ENCODE data around the gene CRYBA2.

Gene CRYBA2

DNA sequence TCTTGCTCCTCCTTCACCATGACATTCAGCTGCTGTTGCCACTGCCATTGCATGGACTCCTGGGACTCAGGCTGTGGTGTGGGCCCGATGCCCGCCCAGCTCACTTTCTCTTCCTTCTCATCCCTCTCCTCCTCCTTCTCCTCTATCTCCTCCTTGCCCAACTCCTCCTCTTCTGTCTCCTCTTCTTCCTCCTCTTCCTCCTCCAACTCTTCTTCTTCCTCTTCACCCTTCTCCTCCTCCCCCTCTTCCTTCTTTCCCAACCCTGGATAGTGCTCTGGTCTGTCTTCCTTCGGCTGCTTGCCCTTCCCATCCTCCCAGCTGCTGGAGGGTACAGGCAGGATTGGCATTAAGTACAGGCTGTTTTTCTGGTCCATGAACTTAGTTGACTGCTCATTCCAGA lies 10.8 kb upstream of the CRYBA2 start:
- no peak overlapping the region for H3K9ac ChIP-seq (ENCODE audit: low read length)
- DNase-seq (ENCODE audit: low read depth), result no peak
- no peak overlapping the region for H3K4me3 ChIP-seq (ENCODE audit: low read length)
- peaks cover 74% of the 10 kb centered on the region for H3K27me3 ChIP-seq (replicated peaks; ENCODE audit: control insufficient read depth, insufficient read depth, low read length)
- no peaks in the 10 kb centered on the region for H3K9me3 ChIP-seq (ENCODE audit: control insufficient read depth, low read length)
- no peaks in the 10 kb centered on the region for H3K36me3 ChIP-seq (ENCODE audit: control insufficient read depth, insufficient read depth, low read length, severe bottlenecking)
- H3K4me1 ChIP-seq (ENCODE audit: control insufficient read depth, insufficient read depth, low read length), result no peaks in the 10 kb centered on the region

DNA sequence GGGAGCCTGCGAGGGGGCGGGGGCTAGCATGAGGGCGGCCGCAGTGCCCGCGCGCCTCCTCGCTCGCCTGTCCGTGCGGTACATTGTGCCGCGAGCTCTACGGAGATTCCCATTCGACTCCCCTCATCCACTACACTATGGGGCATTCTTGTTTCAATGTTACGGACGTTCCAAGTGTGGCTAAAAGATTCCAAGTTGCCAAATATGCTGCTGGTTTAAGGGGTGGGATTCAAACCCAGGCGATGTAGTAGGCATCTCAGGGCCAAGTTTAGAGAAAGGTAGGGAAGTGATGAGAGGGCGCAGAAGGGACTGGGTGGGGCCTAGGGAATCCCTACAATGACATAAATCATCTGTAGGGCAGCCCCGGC lies 10.0 kb upstream of the CRYBA2 start:
- no peak overlapping the region for H3K9ac ChIP-seq (ENCODE audit: low read length)
- H3K9me3 ChIP-seq (ENCODE audit: control insufficient read depth, low read length), result no peaks in the 10 kb centered on the region
- no peak for DNase-seq (ENCODE audit: low read depth)
- H3K4me3 ChIP-seq (ENCODE audit: low read length), result no peak overlapping the region
- H3K27me3 ChIP-seq (replicated peaks; ENCODE audit: control insufficient read depth, insufficient read depth, low read length), result peaks cover 67% of the 10 kb centered on the region
- no peaks in the 10 kb centered on the region for H3K4me1 ChIP-seq (ENCODE audit: control insufficient read depth, insufficient read depth, low read length)
- no peaks in the 10 kb centered on the region for H3K36me3 ChIP-seq (ENCODE audit: control insufficient read depth, insufficient read depth, low read length, severe bottlenecking)

DNA sequence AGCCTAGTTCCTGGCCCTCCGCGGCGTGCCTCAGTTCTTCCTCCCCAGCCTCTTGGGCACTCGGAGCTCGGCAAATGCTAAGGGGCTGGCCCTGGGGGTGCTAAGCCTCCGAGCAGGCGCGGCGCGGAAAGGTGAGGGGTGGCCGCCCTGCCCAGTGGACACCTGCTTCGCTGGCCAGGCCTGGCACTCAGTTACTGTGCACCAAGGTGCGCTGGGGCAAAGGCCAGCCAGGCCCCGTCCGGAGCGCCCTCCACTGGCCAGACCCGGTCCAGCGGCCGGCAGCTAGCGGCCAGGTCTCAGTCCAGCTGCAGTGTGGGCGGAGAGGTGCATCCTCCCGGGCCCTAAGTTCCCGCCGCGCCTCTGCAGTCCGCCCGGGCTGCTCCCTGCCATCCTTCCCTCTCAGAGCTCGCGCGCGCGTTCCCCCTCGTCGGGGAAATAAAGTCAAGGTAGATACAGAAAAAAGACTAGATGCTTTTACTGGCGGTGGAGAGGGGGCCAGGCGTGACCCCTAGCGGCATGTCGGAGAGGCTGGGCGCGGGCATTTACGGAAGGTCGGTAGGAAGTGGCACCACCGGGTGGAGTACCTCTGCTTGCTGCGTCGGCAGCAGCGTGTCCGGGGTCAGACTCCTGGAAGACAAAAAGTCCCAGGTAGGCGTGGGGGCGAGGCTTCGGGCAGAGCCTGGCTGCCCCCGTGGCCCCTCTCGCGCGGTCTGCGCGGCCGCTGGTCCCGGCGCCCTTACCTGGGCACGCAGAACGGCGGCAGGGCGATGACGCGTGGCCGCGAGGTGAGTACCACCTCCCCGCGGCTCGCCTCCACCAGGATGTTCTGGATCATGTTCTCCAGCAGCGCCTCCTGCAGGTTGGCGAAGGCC lies 9.4 kb upstream of the CRYBA2 start:
- peaks cover 64% of the 10 kb centered on the region for H3K27me3 ChIP-seq (replicated peaks; ENCODE audit: control insufficient read depth, insufficient read depth, low read length)
- no peaks in the 10 kb centered on the region for H3K4me1 ChIP-seq (ENCODE audit: control insufficient read depth, insufficient read depth, low read length)
- H3K9ac ChIP-seq (ENCODE audit: low read length), result no peak overlapping the region
- H3K4me3 ChIP-seq (ENCODE audit: low read length), result no peak overlapping the region
- no peak for DNase-seq (ENCODE audit: low read depth)
- H3K36me3 ChIP-seq (ENCODE audit: control insufficient read depth, insufficient read depth, low read length, severe bottlenecking), result no peaks in the 10 kb centered on the region
- H3K9me3 ChIP-seq (ENCODE audit: control insufficient read depth, low read length), result no peaks in the 10 kb centered on the region

DNA sequence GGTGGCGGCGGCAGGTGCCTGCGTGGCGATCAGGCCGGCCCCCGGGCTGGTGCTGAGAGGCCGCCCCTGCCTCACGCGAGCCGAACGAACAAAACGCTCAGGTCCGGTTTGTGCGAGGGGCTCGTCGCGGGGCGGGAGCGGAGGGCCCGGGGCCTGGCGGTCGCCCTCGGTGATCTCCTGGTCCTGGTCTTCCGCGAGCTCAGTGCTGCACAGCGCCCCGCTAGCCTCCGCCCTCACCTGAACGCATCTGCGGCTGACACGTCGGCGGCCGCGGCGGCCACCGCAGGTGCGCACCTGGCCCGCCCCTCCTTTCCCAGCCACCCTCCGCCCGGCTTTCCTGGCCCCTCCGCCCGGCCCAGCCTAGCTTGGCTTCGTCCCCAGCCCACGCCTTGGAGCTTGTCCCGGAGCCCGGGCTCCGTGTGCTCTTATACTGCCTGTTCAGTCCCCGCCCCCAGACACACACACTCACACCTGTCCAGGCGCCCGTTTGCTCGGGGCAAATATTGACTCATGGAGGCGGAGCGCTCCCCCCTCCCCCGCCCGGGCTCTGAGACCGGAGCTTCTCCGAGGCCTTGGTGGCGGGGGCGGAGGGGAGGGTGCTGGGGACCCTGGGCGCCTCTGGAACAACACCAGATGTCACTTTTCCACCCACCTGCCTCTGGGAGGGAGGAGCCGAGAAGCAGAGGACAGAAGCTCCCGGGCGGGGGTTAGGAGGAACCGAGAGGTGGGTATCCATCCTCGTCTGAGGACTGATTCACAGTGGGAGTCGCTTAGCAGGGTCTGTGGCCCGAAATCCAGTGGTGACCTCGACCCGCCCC lies 8.6 kb upstream of the CRYBA2 start:
- Histone ChIP-seq H3K9me3 (ENCODE audit: control insufficient read depth, low read length) (no peaks in the 10 kb centered on the region), H3K27me3 (replicated peaks; ENCODE audit: control insufficient read depth, insufficient read depth, low read length) (peaks cover 59% of the 10 kb centered on the region), H3K36me3 (ENCODE audit: control insufficient read depth, insufficient read depth, low read length, severe bottlenecking) (no peaks in the 10 kb centered on the region), H3K4me1 (ENCODE audit: control insufficient read depth, insufficient read depth, low read length) (no peaks in the 10 kb centered on the region), H3K4me3 (ENCODE audit: low read length) (no peak overlapping the region), H3K9ac (ENCODE audit: low read length) (no peak overlapping the region)
- DNase-seq (ENCODE audit: low read depth), result no peak

DNA sequence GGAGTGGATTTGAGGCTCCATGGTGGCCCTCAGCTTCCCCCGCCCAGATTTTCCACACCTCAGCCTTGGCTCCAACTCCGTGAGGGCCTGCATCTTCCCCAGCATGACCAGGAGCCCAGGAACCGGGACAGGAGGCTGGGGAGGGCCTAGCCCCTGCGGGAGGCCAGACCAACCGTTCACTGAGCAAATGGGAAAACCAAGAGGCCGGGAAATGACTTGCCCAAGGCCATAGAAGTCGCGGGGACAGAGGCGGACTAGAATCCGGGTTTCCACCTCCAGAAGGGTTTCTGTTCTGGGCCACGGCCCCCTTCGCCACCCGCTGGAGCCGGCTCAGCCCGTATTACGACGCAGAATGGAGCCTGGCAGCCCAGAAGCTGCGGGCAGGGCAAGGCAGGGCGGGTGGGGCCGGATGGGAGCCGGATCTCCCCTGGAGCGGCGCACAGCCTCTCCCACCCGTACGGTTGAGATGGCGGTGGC lies 7.9 kb upstream of the CRYBA2 start:
- no peaks in the 10 kb centered on the region for H3K36me3 ChIP-seq (ENCODE audit: control insufficient read depth, insufficient read depth, low read length, severe bottlenecking)
- no peak overlapping the region for H3K4me3 ChIP-seq (ENCODE audit: low read length)
- no peak for DNase-seq (ENCODE audit: low read depth)
- H3K9me3 ChIP-seq (ENCODE audit: control insufficient read depth, low read length), result no peaks in the 10 kb centered on the region
- peaks cover 59% of the 10 kb centered on the region for H3K27me3 ChIP-seq (replicated peaks; ENCODE audit: control insufficient read depth, insufficient read depth, low read length)
- H3K4me1 ChIP-seq (ENCODE audit: control insufficient read depth, insufficient read depth, low read length), result no peaks in the 10 kb centered on the region
- no peak overlapping the region for H3K9ac ChIP-seq (ENCODE audit: low read length)

DNA sequence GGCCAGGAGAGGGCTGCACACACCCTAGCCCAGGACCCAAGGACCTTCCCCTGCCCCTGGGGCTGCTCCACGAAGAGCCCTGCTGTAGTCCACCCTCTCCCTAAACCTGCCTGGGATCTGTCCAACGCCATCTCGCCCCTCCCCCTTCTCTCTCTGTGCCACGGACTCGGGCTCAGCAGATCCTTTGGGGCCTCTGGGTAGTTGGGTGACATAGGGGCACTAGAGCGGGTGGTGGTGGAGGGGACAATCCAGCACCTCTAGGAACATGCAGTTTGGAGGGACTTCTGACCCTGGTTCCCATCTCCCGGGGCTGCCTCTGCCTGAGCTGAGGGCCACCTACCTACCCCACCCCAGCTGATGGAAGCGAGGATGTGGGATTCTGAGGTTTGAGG lies 7.3 kb upstream of the CRYBA2 start:
- Histone ChIP-seq H3K4me1 (ENCODE audit: control insufficient read depth, insufficient read depth, low read length) (no peaks in the 10 kb centered on the region), H3K36me3 (ENCODE audit: control insufficient read depth, insufficient read depth, low read length, severe bottlenecking) (no peaks in the 10 kb centered on the region), H3K4me3 (ENCODE audit: low read length) (no peak overlapping the region), H3K9me3 (ENCODE audit: control insufficient read depth, low read length) (no peaks in the 10 kb centered on the region), H3K27me3 (replicated peaks; ENCODE audit: control insufficient read depth, insufficient read depth, low read length) (peaks cover 59% of the 10 kb centered on the region), H3K9ac (ENCODE audit: low read length) (no peak overlapping the region)
- DNase-seq (ENCODE audit: low read depth), result no peak

DNA sequence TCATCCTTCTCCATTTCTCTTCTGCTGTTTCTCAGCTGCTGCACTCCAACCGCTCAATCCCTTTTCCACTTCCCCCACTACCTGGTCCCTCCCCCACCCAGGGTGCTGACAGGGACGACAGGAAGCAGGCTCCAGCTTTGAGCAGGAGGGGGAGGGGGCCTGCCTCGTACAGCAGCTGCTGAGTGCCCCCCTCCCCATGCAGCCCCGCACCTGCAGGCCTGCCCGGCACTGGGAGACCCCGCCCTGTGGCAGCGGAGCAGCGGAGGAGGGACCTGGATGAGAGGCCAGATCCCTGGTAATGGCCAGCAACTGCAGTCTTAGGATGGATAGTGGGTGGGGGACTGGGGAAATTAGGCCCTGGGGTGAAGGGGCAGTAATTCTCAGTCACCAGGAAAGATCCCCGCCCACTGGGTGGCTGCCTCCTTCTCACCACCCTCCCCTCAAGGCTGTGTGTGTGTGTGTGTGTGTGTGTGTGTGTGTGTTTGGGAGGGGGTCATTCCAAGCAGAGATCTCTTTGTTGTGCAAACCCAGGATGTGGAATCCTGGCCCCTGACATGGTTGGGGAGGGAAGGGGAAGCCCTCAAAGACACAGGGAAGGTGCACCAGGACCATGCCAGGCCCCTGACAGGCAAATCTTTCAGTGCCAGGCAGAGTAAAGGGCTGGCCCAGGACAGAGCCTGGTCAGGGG lies 6.8 kb upstream of the CRYBA2 start:
- H3K9ac ChIP-seq (ENCODE audit: low read length), result no peak overlapping the region
- no peak overlapping the region for H3K4me3 ChIP-seq (ENCODE audit: low read length)
- H3K9me3 ChIP-seq (ENCODE audit: control insufficient read depth, low read length), result no peaks in the 10 kb centered on the region
- no peak for DNase-seq (ENCODE audit: low read depth)
- no peaks in the 10 kb centered on the region for H3K36me3 ChIP-seq (ENCODE audit: control insufficient read depth, insufficient read depth, low read length, severe bottlenecking)
- H3K27me3 ChIP-seq (replicated peaks; ENCODE audit: control insufficient read depth, insufficient read depth, low read length), result peaks cover 59% of the 10 kb centered on the region
- no peaks in the 10 kb centered on the region for H3K4me1 ChIP-seq (ENCODE audit: control insufficient read depth, insufficient read depth, low read length)

DNA sequence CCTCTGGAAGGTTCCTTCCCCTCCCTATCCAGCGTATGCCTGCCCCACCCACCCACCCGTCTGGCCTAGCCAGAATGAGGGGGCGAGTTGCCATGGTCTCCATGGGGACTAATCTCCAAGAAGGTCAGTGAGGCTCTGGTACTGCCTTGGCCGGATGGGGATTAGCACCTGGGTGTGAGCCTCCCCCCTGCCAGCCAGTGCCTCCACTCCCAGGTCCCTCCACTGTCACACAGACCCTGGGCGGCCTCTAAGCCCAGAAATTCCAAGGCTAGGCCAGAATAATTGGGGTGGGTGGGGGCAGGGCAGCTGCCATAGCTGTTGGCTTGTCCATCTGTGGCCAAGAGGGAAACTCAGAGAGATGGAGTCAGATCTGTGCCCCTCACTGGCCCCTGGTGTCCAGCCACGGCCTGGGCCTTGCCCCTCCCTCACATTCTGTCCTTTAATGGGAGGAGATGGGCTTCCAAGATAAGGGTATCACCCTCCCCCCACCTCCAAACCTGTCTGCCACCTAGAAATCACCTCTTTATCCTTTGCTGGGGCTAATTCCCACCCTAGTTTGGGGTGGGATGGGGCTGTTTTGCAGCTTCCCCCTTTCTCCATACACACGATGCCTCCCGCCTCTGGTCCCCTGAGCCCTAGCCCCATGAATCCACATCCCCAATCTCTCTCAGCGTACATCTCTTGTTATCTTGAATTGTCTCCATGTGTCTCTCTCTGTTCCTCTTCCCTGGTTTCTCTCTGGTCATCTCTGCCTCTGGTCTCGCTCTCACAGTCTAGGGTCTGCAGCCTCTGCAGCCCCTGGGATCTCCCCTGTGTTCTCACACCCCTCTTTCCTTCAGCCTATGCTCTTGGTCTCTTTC lies 6.0 kb upstream of the CRYBA2 start:
- Histone ChIP-seq H3K27me3 (replicated peaks; ENCODE audit: control insufficient read depth, insufficient read depth, low read length) (peaks cover 58% of the 10 kb centered on the region), H3K4me1 (ENCODE audit: control insufficient read depth, insufficient read depth, low read length) (no peaks in the 10 kb centered on the region)

DNA sequence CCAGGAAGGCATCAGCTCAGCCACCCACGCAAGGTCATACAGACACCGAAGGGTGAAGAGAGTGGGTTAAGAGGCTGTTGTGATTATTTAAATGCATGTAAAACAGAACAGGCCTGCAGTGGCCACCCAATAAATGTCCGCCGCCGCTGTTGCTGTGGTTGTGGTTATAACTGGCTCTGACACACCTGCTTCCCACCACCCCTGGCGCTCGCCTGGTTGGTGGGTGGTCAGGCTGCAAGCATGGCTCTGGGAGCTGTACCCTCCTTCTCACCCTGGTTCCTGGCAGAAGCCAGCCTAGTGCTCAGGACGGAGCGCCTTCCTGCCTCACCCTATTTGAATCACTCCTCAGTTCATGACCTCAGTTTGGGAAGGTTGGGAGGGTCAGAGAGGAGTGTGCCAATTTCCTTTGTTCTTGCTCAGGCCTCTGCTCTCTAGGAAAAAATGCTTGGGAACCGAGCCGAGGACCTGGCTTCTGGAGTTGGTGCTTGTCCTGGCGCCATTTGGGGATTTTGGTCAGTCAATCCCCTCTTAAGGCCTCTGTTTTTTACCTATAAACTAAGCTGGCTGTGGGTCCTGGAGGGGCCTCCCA lies 5.3 kb upstream of the CRYBA2 start:
- Histone ChIP-seq H3K4me1 (ENCODE audit: control insufficient read depth, insufficient read depth, low read length) (peaks cover 4% of the 10 kb centered on the region), H3K9ac (ENCODE audit: low read length) (no peak overlapping the region), H3K4me3 (ENCODE audit: low read length) (no peak overlapping the region), H3K27me3 (replicated peaks; ENCODE audit: control insufficient read depth, insufficient read depth, low read length) (peaks cover 58% of the 10 kb centered on the region), H3K9me3 (ENCODE audit: control insufficient read depth, low read length) (no peaks in the 10 kb centered on the region), H3K36me3 (ENCODE audit: control insufficient read depth, insufficient read depth, low read length, severe bottlenecking) (no peaks in the 10 kb centered on the region)
- DNase-seq (ENCODE audit: low read depth), result no peak

More for the DNA sequence above, 6.0 kb upstream of the CRYBA2 start:
- Histone ChIP-seq H3K4me3 (ENCODE audit: low read length) (no peak overlapping the region), H3K9ac (ENCODE audit: low read length) (no peak overlapping the region), H3K9me3 (ENCODE audit: control insufficient read depth, low read length) (no peaks in the 10 kb centered on the region), H3K36me3 (ENCODE audit: control insufficient read depth, insufficient read depth, low read length, severe bottlenecking) (no peaks in the 10 kb centered on the region)
- DNase-seq (ENCODE audit: low read depth), result no peak

DNA sequence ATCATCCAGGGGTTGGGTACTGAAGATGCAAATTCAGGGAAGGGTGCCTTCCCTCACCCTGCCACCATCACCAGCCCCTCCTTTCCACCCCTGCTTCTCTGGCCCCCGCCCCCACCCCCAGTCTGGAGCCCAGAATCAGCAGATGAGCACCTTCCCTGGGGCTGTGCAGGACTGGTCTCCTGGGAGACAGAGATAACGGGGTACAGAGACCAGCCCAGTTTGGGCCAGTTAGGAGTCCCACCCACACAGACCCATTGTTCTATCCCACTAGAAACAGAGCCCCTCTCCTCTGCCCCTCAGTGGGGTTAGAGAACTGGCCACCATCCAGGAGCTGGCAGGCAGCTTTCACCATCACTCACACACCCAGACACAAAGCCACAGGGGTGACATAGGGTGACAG lies 4.5 kb upstream of the CRYBA2 start:
- H3K27me3 ChIP-seq (replicated peaks; ENCODE audit: control insufficient read depth, insufficient read depth, low read length), result peaks cover 55% of the 10 kb centered on the region
- H3K9me3 ChIP-seq (ENCODE audit: control insufficient read depth, low read length), result no peaks in the 10 kb centered on the region

More for the DNA sequence above, 4.5 kb upstream of the CRYBA2 start:
- no peak overlapping the region for H3K4me3 ChIP-seq (ENCODE audit: low read length)
- H3K9ac ChIP-seq (ENCODE audit: low read length), result no peak overlapping the region
- no peak for DNase-seq (ENCODE audit: low read depth)
- H3K4me1 ChIP-seq (ENCODE audit: control insufficient read depth, insufficient read depth, low read length), result peaks cover 6% of the 10 kb centered on the region
- H3K36me3 ChIP-seq (ENCODE audit: control insufficient read depth, insufficient read depth, low read length, severe bottlenecking), result no peaks in the 10 kb centered on the region
